Upper lobe of left lung (tissue), 4 donors: ENCODE measurements around the gene FANCG.

Source experiments
- EP300 ChIP-seq, 4 donors: sonication (generic); formaldehyde crosslinking; IDR thresholded peaks; one replicate each; pipeline ENCODE4 v1.5.1; 2017; ENCODE audit warnings: antibody characterized with exemption in 4 of 4, control low read depth in 2 of 4
- POLR2A ChIP-seq, 4 donors: fragments of 450-650 bp; IDR thresholded peaks; one replicate each; pipeline ENCODE4 v1.5.1; 2016 to 2017; ENCODE audit warnings: antibody characterized with exemption in 4 of 4, mild to moderate bottlenecking in 2 of 4
- POLR2AphosphoS5 ChIP-seq, 2 donors: sonication (generic); formaldehyde crosslinking; IDR thresholded peaks; one replicate each; pipeline ENCODE4 v1.5.1; 2017; ENCODE audit warnings: antibody characterized with exemption in 2 of 2
- TF ChIP-seq, protein P1 (sequence below), 6 experiments: fragments of 450-650 bp in 4 of 6; fragments of 200-600 bp in 2 of 6; sonication (generic) in 2 of 6; IDR thresholded peaks; one replicate each; pipeline ENCODE4 v1.5.1; 2016 to 2019; ENCODE audit warnings: antibody characterized with exemption in 6 of 6

DNA sequence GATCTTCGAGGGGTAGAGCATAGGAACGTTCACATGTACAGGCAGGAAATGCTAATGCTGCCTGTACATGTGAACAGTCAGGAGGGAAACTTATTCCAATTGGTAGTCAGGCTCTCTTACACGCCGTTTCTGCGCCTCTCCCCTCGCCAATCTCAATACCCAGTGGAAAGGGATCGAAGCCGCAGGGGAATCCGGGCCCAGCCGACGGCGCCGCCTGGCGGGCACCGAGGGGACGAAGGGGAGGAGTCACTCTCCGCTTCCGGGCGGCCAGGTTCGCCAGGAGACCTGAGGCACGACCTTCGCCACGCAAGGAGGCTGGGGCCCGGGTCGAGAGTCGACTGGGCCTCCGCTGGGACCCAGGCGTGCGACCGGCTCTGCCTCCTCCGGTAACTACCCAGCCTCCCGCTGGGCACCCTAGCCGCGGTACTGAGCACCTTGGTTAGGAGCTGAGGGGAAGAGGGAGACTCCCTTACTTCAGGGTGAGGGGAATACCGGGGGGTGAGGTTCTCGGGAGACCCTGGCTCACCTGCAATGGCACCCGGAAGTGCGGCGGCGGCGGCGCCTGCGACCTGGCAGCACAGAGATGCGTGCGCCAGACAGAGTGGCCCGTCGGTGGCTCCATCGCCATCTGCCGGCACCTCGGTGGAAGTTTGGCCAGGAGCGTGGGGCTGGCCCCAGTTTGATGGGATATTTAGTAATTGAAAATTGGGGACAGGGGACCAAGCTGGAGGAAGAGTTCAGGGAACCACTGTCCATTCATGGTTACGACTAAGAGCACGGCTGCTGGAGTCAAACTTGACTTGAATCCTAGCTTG lies 16.5 kb upstream of the FANCG start, which contains the start of gene PIGO:
- TF ChIP-seq POLR2AphosphoS5 (IDR thresholded peaks at IDR 0.05) (peak; percentile 63 to 83), EP300 (IDR thresholded peaks at IDR 0.05) (no peak), POLR2A (IDR thresholded peaks at IDR 0.05) (peak in 3 of 4 donors; percentile 9 to 89 (median 74))
- TF ChIP-seq, protein P1, sequence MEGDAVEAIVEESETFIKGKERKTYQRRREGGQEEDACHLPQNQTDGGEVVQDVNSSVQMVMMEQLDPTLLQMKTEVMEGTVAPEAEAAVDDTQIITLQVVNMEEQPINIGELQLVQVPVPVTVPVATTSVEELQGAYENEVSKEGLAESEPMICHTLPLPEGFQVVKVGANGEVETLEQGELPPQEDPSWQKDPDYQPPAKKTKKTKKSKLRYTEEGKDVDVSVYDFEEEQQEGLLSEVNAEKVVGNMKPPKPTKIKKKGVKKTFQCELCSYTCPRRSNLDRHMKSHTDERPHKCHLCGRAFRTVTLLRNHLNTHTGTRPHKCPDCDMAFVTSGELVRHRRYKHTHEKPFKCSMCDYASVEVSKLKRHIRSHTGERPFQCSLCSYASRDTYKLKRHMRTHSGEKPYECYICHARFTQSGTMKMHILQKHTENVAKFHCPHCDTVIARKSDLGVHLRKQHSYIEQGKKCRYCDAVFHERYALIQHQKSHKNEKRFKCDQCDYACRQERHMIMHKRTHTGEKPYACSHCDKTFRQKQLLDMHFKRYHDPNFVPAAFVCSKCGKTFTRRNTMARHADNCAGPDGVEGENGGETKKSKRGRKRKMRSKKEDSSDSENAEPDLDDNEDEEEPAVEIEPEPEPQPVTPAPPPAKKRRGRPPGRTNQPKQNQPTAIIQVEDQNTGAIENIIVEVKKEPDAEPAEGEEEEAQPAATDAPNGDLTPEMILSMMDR (IDR thresholded peaks at IDR 0.05) = peak; percentile 60 to 94 (median 92)
